BE2C (cell line): ENCODE results near the gene PHF14.

Source experiments
- DNase-seq: peaks from one replicate; pipeline ENCODE4 v3.0.0-alpha.2; 2020
- H3K27me3 ChIP-seq: fragments of 250-450 bp; sonication (Bioruptor Pico); 2 replicates; pipeline ENCODE4 v1.5.1; 2020; ENCODE audit warnings: mild to moderate bottlenecking
- H3K36me3 ChIP-seq: fragments of 250-450 bp; sonication (Bioruptor Pico); 2 replicates; pipeline ENCODE4 v1.5.1; 2020; ENCODE audit warnings: mild to moderate bottlenecking
- H3K4me1 ChIP-seq: fragments of 250-450 bp; sonication (Bioruptor Pico); 2 replicates; pipeline ENCODE4 v1.5.1; 2020
- H3K4me3 ChIP-seq: 2 replicates; pipeline ENCODE4 v1.5.1; 2011; ENCODE audit warnings: low read depth, low read length
- H3K9me3 ChIP-seq: fragments of 250-450 bp; sonication (Bioruptor Pico); 2 replicates; pipeline ENCODE4 v1.5.1; 2020
- CTCF ChIP-seq: IDR thresholded peaks from 2 replicates; pipeline ENCODE4 v1.5.1; 2012; ENCODE audit warnings: mild to moderate bottlenecking, low read depth, low read length

The PHF14 gene

GRCh38 chr7:11069591-11069990, 95.9 kb downstream of the PHF14 start:
- H3K4me3 ChIP-seq = no peak overlapping the region
- no peaks in the 10 kb centered on the region for H3K9me3 ChIP-seq
- no peaks in the 10 kb centered on the region for H3K4me1 ChIP-seq
- H3K36me3 ChIP-seq = peaks cover 6% of the 10 kb centered on the region
- no peak for TF ChIP-seq CTCF
- no peak for DNase-seq
- no peaks in the 10 kb centered on the region for H3K27me3 ChIP-seq

- no peak for TF ChIP-seq CTCF
- H3K4me1 ChIP-seq = peaks cover 3% of the 10 kb centered on the region; the same call in 1 of the 2 replicates
- no peak overlapping the region for H3K4me3 ChIP-seq
- H3K36me3 ChIP-seq = peaks cover 3% of the 10 kb centered on the region; the same call in 1 of the 2 replicates
- no peaks in the 10 kb centered on the region for H3K27me3 ChIP-seq
- DNase-seq = no peak
- no peaks in the 10 kb centered on the region for H3K9me3 ChIP-seq
Observed at GRCh38 chr7:11077816-11078215, 104.1 kb downstream of the PHF14 start.

DNA sequence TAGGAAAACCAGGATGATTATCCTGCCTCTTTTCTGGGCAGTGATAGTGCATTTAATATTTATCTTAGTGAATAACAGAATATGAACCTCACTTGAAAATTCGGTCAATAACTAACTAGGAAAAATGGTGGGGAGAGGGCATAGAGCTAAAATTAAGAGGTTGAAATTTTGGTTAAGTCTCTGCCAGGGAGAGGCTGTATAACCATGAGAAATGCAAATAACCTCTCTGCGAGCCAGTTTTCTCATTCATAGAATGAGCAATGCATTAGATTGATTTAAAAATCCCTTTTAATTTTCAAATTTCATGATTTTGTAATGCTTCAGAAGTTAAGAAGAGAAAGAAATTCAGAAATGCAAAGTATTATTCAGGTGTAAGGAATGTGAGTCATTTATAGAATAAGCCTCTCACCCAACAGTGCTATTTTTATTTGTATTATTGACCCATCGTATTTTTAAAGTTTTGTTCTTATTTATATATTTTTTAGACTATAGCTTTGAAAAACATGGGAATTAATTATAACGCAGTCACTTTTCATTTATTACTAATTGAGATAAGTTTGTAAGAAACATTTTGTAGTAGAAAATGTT, 104.7 kb downstream of the PHF14 start:
- Histone ChIP-seq H3K9me3 (no peaks in the 10 kb centered on the region), H3K36me3 (peaks cover 3% of the 10 kb centered on the region; the same call in 1 of the 2 replicates), H3K4me3 (no peak overlapping the region), H3K27me3 (no peaks in the 10 kb centered on the region), H3K4me1 (peaks cover 3% of the 10 kb centered on the region; the same call in 1 of the 2 replicates)
- DNase-seq = no peak
- TF ChIP-seq CTCF = no peak

DNA sequence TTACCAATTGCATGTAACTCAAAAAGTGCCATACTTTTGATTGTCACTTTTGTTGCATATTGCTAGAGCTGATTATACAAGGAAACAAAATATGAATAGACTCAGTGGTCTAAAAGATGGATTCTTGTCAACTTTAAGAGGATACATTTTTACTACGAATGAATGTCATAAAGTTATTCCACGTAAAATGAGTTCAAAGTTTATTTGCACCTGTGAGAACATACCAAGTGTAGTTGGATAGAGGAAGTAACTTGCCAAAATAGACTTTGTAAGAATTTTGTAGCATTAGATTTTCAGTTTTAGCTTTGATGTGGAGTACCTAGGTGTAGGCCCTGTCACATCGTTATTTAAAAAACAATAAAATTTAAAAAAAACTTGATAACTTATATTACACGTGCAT, 106.2 kb downstream of the PHF14 start:
- Histone ChIP-seq H3K9me3 (no peaks in the 10 kb centered on the region), H3K36me3 (peaks cover 3% of the 10 kb centered on the region; the same call in 1 of the 2 replicates), H3K4me3 (no peak overlapping the region), H3K27me3 (no peaks in the 10 kb centered on the region), H3K4me1 (peaks cover 3% of the 10 kb centered on the region; the same call in 1 of the 2 replicates)
- no peak for TF ChIP-seq CTCF
- DNase-seq = no peak

GRCh38 chr7:11082121-11082520, 108.4 kb downstream of the PHF14 start:
- no peak overlapping the region for H3K4me3 ChIP-seq
- no peaks in the 10 kb centered on the region for H3K27me3 ChIP-seq
- H3K9me3 ChIP-seq = no peaks in the 10 kb centered on the region
- no peak for DNase-seq
- no peak for TF ChIP-seq CTCF
- H3K36me3 ChIP-seq = no peaks in the 10 kb centered on the region; the same call in 1 of the 2 replicates
- H3K4me1 ChIP-seq = peaks cover 3% of the 10 kb centered on the region; the same call in 1 of the 2 replicates

DNA sequence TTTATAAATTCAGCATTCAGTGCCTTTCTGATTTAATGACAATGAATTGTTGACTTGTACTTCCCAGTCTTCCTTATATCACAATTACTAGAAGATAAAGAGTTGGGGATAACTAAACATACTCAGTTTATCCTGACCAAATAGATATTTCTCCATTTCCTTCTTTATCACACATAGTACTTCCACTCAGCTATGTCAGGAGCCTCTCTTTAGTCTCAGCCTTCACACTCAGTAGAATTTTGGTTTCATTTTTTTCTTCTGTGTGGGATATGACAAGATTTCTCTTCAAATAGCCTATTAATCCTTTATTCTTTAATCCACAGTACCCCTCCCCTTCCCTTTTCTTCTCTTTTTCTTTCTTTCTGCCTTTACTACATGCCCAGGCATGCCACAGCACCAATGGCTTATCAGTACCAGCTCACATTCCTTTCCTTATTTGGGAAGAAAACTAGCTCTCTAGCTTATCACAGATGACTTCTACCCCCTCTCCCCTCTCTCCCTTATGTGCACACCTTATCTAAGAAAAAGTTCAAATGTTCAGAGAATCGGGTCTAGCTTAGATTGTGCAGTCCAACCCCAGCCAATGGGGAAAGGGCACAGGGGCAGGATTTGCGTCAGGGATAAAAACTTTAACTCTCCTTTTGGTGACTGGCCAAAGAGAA, 109.0 kb downstream of the PHF14 start:
- no peak for TF ChIP-seq CTCF
- Histone ChIP-seq H3K9me3 (no peaks in the 10 kb centered on the region), H3K36me3 (no peaks in the 10 kb centered on the region; the same call in 1 of the 2 replicates), H3K4me1 (peaks cover 3% of the 10 kb centered on the region; the same call in 1 of the 2 replicates), H3K4me3 (no peak overlapping the region), H3K27me3 (no peaks in the 10 kb centered on the region)
- no peak for DNase-seq
